ENCODE results near the gene PLCG2.

DNA sequence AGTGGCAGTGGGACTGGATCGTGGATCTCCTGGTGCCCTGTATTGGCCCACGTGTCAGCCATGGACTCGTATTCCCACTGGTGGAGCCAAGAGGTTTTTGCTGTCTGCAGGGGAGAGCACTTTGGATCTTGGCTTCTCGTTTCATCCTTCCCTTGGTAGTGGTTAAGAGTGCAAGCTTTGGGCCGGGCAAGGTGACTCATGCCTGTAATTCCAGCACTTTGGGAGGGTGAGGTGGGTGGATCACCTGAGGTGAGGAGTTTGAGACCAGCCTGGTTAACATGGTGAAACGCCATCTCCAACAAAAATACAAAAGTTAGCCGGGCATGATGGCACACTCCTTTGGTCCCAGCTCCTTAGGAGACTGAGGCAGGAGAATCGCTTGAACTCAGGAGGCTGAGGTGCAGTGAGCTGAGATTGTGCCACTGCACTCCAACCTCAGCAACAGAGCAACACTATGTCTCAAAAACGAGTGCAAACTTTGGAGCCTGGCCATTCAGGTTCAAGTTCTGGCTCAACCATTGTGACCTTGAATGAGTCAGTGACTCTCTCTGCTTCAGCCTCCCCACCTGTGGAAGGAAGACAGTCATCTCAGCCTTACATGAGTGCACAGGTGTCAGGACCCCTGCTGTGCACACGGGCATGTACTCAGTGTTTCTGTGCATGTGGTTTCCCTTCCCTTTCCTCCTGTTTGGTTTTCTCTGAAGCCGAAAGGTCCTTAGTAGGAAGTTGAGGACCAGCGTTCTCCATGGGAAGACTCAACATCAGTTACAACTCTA is 57.4 kb downstream of the PLCG2 start:
- TF ChIP-seq, protein P1, sequence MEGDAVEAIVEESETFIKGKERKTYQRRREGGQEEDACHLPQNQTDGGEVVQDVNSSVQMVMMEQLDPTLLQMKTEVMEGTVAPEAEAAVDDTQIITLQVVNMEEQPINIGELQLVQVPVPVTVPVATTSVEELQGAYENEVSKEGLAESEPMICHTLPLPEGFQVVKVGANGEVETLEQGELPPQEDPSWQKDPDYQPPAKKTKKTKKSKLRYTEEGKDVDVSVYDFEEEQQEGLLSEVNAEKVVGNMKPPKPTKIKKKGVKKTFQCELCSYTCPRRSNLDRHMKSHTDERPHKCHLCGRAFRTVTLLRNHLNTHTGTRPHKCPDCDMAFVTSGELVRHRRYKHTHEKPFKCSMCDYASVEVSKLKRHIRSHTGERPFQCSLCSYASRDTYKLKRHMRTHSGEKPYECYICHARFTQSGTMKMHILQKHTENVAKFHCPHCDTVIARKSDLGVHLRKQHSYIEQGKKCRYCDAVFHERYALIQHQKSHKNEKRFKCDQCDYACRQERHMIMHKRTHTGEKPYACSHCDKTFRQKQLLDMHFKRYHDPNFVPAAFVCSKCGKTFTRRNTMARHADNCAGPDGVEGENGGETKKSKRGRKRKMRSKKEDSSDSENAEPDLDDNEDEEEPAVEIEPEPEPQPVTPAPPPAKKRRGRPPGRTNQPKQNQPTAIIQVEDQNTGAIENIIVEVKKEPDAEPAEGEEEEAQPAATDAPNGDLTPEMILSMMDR (IDR thresholded peaks at IDR 0.05; ENCODE audit: poor library complexity, severe bottlenecking) = no peak
- no peak for TF ChIP-seq EZH2 (IDR thresholded peaks at IDR 0.05; ENCODE audit: borderline replicate concordance, insufficient read depth, low read length, poor library complexity, severe bottlenecking)
- TF ChIP-seq EP300 (conservative IDR thresholded peaks at IDR 0.05; ENCODE audit: poor library complexity, severe bottlenecking) = no peak
- no peak for TF ChIP-seq POLR2AphosphoS5 (IDR thresholded peaks at IDR 0.05)
